ENCODE data around the gene MED16. TPM values are rescaled to one million over a fixed set of nuclear protein-coding genes. Genes with fewer than 3 reads are reported as not detected.

The MED16 gene
- total RNA-seq, 2 experiments from 2014 or later, result 19.1 to 54.3 TPM

DNA sequence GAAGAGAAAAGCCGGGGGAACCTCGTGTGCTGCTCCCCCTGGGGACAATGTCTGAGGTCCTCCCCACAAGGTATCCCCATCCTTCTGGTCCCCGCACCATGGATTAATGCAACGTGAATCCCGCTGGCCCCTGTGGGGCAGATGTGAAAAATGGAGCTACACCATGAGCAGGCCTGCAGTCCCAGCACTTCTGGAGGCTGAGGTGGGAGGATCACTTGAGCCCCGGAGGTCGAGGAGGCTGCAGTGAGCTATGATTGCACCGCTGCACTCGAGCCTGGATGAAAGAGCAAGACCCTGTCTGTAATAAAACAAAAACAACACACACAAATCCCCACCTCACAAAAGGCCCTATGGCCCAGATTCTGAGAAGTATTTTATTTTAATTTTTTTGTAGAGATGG is 34.7 kb downstream of the MED16 start:
- no peak for DNase-seq (ENCODE audit: low spot score)
- Histone ChIP-seq H3K79me2 (ENCODE audit: insufficient read depth, low read depth, low read length) (no peaks in the 10 kb centered on the region), H2AFZ (ENCODE audit: low read length) (no peak overlapping the region), H4K20me1 (ENCODE audit: insufficient read depth, low read length) (no peaks in the 10 kb centered on the region), H3K4me3 (ENCODE audit: low read depth, low read length, poor library complexity, severe bottlenecking) (no peak overlapping the region), H3K9me3 (ENCODE audit: low read length) (no peaks in the 10 kb centered on the region), H3K4me2 (ENCODE audit: low read length) (no peak overlapping the region), H3K27ac (ENCODE audit: low read depth, low read length, poor library complexity, severe bottlenecking) (no peak overlapping the region), H3K36me3 (ENCODE audit: insufficient read depth, low read length) (no peaks in the 10 kb centered on the region), H3K9me2 (ENCODE audit: insufficient read depth, low read length) (no peaks in the 10 kb centered on the region), H3K4me1 (ENCODE audit: insufficient read depth, low read length, poor library complexity, severe bottlenecking) (peaks cover 11% of the 10 kb centered on the region)
- TF ChIP-seq, protein P1, sequence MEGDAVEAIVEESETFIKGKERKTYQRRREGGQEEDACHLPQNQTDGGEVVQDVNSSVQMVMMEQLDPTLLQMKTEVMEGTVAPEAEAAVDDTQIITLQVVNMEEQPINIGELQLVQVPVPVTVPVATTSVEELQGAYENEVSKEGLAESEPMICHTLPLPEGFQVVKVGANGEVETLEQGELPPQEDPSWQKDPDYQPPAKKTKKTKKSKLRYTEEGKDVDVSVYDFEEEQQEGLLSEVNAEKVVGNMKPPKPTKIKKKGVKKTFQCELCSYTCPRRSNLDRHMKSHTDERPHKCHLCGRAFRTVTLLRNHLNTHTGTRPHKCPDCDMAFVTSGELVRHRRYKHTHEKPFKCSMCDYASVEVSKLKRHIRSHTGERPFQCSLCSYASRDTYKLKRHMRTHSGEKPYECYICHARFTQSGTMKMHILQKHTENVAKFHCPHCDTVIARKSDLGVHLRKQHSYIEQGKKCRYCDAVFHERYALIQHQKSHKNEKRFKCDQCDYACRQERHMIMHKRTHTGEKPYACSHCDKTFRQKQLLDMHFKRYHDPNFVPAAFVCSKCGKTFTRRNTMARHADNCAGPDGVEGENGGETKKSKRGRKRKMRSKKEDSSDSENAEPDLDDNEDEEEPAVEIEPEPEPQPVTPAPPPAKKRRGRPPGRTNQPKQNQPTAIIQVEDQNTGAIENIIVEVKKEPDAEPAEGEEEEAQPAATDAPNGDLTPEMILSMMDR (conservative IDR thresholded peaks at IDR 0.05; ENCODE audit: low read length), result no peak
- TF ChIP-seq EZH2phosphoT487 (IDR thresholded peaks at IDR 0.05; ENCODE audit: borderline replicate concordance, low read depth, low read length), result no peak
- intact Hi-C loops (cut with micrococcal nuclease; ENCODE audit: unreplicated experiment), result no loop called here
- no TSS peak for BruUV-seq (replicated peaks)
- ChIA-PET POLR2A (no interaction called here), CTCF (ENCODE audit: unreplicated experiment) (no interaction called here)

DNA sequence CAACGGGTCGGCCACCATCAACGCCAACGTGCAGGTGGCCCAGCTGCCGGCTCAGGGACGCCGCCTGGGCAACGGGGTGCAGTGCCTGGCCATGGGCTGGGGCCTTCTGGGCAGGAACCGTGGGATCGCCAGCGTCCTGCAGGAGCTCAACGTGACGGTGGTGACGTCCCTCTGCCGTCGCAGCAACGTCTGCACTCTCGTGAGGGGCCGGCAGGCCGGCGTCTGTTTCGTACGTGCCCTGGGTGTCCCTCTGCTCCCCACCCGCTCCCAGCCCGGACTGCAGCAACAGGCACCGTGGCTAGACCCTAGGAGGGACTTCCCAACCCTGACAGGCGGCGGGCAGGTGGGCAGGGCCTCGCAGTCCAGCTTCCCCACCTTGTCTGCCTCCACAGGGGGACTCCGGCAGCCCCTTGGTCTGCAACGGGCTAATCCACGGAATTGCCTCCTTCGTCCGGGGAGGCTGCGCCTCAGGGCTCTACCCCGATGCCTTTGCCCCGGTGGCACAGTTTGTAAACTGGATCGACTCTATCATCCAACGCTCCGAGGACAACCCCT is 37.3 kb downstream of the MED16 start:
- ChIA-PET CTCF (ENCODE audit: unreplicated experiment) (interaction anchor here (0.5 kb wide), 1 partner anchor 38 kb away, joined by 3 read pairs; no protein-coding TSS in a partner anchor), POLR2A (no interaction called here)
- TF ChIP-seq, protein P1 (conservative IDR thresholded peaks at IDR 0.05; ENCODE audit: low read length), result no peak
- TF ChIP-seq EZH2phosphoT487 (IDR thresholded peaks at IDR 0.05; ENCODE audit: borderline replicate concordance, low read depth, low read length), result no peak
- Histone ChIP-seq H3K79me2 (ENCODE audit: insufficient read depth, low read depth, low read length) (no peaks in the 10 kb centered on the region), H3K4me2 (ENCODE audit: low read length) (no peak overlapping the region), H2AFZ (ENCODE audit: low read length) (no peak overlapping the region), H3K9me3 (ENCODE audit: low read length) (no peaks in the 10 kb centered on the region), H3K27ac (ENCODE audit: low read depth, low read length, poor library complexity, severe bottlenecking) (no peak overlapping the region), H3K9me2 (ENCODE audit: insufficient read depth, low read length) (no peaks in the 10 kb centered on the region), H3K4me3 (ENCODE audit: low read depth, low read length, poor library complexity, severe bottlenecking) (no peak overlapping the region), H3K36me3 (ENCODE audit: insufficient read depth, low read length) (no peaks in the 10 kb centered on the region), H4K20me1 (ENCODE audit: insufficient read depth, low read length) (no peaks in the 10 kb centered on the region; the same call in 1 of the 2 replicates), H3K4me1 (ENCODE audit: insufficient read depth, low read length, poor library complexity, severe bottlenecking) (peaks cover 2% of the 10 kb centered on the region)
- DNase-seq (ENCODE audit: low spot score), result no peak
- intact Hi-C loops (cut with micrococcal nuclease; ENCODE audit: unreplicated experiment), result no loop called here
- no TSS peak for BruUV-seq (replicated peaks)

DNA sequence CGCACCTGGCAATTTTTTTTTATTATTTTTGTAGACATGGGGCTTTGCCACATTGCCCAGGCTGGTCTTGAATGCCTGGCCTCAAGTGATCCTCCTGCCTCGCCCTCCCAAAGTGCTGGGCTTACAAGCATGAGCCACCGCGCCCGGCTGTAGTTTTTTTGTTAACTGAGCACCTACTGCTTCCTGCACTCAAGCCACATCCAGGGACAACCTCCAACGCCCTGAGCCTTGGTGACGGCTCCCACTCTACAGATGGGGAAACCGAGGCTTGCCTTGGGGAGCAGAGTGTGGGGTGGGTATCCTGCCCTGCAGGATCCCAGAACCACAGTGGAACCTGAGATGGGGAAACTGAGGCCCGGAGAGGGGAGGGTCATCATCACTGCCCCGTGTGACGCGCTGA is 37.8 kb downstream of the MED16 start:
- Histone ChIP-seq H3K27ac (ENCODE audit: low read depth, low read length, poor library complexity, severe bottlenecking) (no peak overlapping the region), H3K4me2 (ENCODE audit: low read length) (no peak overlapping the region), H4K20me1 (ENCODE audit: insufficient read depth, low read length) (no peaks in the 10 kb centered on the region; the same call in 1 of the 2 replicates), H3K9me2 (ENCODE audit: insufficient read depth, low read length) (no peaks in the 10 kb centered on the region), H3K4me1 (ENCODE audit: insufficient read depth, low read length, poor library complexity, severe bottlenecking) (no peaks in the 10 kb centered on the region), H3K4me3 (ENCODE audit: low read depth, low read length, poor library complexity, severe bottlenecking) (no peak overlapping the region), H3K36me3 (ENCODE audit: insufficient read depth, low read length) (no peaks in the 10 kb centered on the region), H3K9me3 (ENCODE audit: low read length) (no peaks in the 10 kb centered on the region), H3K79me2 (ENCODE audit: insufficient read depth, low read depth, low read length) (no peaks in the 10 kb centered on the region), H2AFZ (ENCODE audit: low read length) (no peak overlapping the region)
- intact Hi-C loops (cut with micrococcal nuclease; ENCODE audit: unreplicated experiment), result no loop called here
- no TSS peak for BruUV-seq (replicated peaks)
- no peak for DNase-seq (ENCODE audit: low spot score)
- ChIA-PET POLR2A (no interaction called here), CTCF (ENCODE audit: unreplicated experiment) (no interaction called here)
- no peak for TF ChIP-seq EZH2phosphoT487 (IDR thresholded peaks at IDR 0.05; ENCODE audit: borderline replicate concordance, low read depth, low read length)
- TF ChIP-seq, protein P1 (conservative IDR thresholded peaks at IDR 0.05; ENCODE audit: low read length), result no peak
